GM21367 (cell line): ENCODE data around the gene RPS6KB2.

Experiments
- ATAC-seq: cut with Tn5 transposase; IDR thresholded peaks from one replicate; pipeline ENCODE4 v1.9.1; 2021; ENCODE audit not compliant: unreplicated experiment

RPS6KB2 gene

GRCh38 chr11:67428052-67429001 lies at the start of gene RPS6KB2:
Gene RPS6KB2, plus strand, starts transcription at chr11:67428494. Its CDS starts 52 bp downstream, at chr11:67428546.
- peak; percentile 74 for ATAC-seq

GRCh38 chr11:67378544-67378943 lies 49.8 kb upstream of the RPS6KB2 start:
- ATAC-seq = no peak

- ATAC-seq = no peak
Measured at GRCh38 chr11:67379061-67380058, 48.9 kb upstream of the RPS6KB2 start.

GRCh38 chr11:67381244-67381972 lies 46.9 kb upstream of the RPS6KB2 start:
- ATAC-seq = no peak

GRCh38 chr11:67382276-67383136 lies 45.8 kb upstream of the RPS6KB2 start:
- ATAC-seq = no peak

- ATAC-seq = no peak
Measured at GRCh38 chr11:67384851-67385366, 43.4 kb upstream of the RPS6KB2 start.

GRCh38 chr11:67387069-67387468 lies 41.2 kb upstream of the RPS6KB2 start:
- no peak for ATAC-seq

GRCh38 chr11:67387518-67387917 lies 40.8 kb upstream of the RPS6KB2 start:
- ATAC-seq = no peak

GRCh38 chr11:67389477-67389876 lies 38.8 kb upstream of the RPS6KB2 start:
- no peak for ATAC-seq

GRCh38 chr11:67390947-67391303 lies 37.4 kb upstream of the RPS6KB2 start:
- ATAC-seq = no peak

- ATAC-seq = peak; percentile 37
Measured at GRCh38 chr11:67391304-67392182, 36.8 kb upstream of the RPS6KB2 start, which contains the start of gene RAD9A. Gene RAD9A, plus strand, starts transcription at chr11:67391986. Its CDS starts 59 bp downstream, at chr11:67392045.

- no peak for ATAC-seq
Measured at GRCh38 chr11:67392183-67392715, 36.0 kb upstream of the RPS6KB2 start.

GRCh38 chr11:67393437-67393836 lies 34.9 kb upstream of the RPS6KB2 start:
- no peak for ATAC-seq

GRCh38 chr11:67393990-67394389 lies 34.3 kb upstream of the RPS6KB2 start:
- no peak for ATAC-seq

GRCh38 chr11:67395555-67396258 lies 32.6 kb upstream of the RPS6KB2 start:
- no peak for ATAC-seq

- ATAC-seq = no peak
Measured at GRCh38 chr11:67396259-67396581, 32.1 kb upstream of the RPS6KB2 start.

GRCh38 chr11:67396587-67397389 lies 31.5 kb upstream of the RPS6KB2 start:
- no peak for ATAC-seq
